Activated CD4-positive, CD25-positive, alpha-beta regulatory T cell treated with anti-CD3 and anti-CD28 coated beads, Interleukin-2, amount 50 U/mL, for 24 hours (primary cell): ENCODE data around the gene SPATA2L.

Source experiments
- ATAC-seq, 2 donors: fragments of 150-1000 bp; cut with Tn5 transposase; one replicate each; pipeline ENCODE4 v1.10.0; 2021; ENCODE audit warnings: mild to moderate bottlenecking in 1 of 2, moderate library complexity in 1 of 2

The SPATA2L gene, protein sequence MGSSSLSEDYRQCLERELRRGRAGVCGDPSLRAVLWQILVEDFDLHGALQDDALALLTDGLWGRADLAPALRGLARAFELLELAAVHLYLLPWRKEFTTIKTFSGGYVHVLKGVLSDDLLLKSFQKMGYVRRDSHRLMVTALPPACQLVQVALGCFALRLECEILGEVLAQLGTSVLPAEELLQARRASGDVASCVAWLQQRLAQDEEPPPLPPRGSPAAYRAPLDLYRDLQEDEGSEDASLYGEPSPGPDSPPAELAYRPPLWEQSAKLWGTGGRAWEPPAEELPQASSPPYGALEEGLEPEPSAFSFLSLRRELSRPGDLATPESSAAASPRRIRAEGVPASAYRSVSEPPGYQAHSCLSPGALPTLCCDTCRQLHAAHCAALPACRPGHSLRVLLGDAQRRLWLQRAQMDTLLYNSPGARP

DNA sequence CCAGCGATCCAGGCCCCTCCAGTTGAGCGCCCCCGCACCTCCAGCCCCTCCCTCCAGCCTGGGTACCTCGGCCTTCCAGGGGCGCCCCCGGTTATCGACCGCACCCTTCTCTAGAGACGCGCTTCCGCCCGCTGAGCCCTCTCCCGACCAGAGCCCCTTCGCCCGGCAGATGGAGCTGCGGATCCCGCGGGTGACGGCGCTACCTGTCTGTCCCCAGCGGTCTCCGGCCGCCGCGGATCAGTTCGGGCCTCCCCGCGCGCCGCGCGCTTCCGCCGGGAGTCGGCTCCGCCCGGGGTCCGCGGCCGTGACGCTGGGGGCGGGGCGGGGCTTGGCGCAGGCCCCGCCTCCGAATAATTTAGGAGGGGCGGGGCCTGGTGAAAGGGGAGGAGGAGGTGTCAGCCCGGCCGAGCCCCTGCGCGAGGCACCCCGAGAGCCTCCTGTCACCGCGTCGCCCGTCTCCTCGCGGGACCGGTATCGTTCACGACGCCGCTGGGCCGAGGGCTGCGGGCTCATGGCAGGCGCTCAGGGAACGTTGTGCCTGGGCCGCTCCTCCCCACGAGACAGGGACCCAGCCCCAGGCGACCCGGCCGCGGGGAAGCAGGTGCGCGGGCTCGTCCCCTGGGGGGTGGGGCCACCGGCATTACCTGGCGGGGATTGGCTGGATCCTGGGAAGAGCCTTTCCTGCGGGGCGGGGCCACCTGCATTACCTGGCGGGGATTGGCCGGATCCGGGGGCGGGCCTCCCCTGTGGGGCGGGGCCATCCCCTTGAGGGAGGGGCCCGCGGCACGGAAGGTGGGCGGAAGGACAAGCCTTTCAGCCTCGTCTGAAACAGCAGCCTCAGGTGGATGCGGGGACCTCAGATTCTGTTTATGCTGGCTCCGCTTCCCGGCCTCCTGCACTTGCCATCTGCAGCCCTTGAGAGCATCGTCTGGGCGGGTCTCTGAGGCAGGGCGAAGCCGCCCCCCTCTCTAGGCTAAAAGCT, at the start of gene SPATA2L:
TSS of gene SPATA2L (minus strand) at position 281 of the 982 bp plus-strand sequence. CDS start 473 bp downstream, outside the sequence.
- ATAC-seq = peak; percentile 76 to 78

DNA sequence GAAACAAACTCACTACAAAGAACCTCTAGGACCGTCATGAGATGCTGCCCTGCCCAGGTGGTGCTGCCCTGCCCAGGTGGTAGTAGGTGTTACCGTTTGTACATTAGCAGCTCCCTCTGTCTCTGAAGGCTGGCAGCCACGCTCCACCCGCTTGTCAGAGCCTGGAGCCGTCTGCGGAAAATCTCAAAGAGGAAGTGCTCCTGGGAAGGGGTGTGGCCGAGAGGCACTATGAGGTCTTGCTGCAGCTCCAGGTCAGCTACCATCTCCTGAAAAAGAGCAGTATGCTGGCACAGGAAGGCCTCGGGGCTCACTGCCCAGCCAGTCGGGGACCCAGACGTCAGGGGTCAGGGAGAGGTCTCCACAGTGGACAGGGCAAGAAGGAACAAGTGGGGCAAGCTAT, 48.1 kb upstream of the SPATA2L start:
- ATAC-seq = no peak

DNA sequence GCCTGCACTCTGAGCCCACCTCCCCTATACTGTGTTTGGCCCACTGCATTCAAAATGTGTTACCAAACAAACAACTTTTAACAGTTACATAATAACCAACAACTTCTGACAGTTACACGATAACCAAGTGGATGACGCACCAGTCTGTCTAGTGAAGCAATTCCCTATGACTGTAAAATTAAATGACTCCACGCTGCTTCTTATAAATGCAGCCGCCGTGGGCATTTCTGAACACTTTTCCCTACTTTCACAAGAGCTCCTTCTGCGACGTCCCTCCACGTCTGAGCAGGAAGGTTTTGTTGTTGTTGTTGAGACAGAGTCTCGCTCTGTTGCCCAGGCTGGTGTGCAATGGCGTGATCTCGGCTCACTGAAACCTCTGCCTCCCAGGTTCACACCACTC, 47.4 kb upstream of the SPATA2L start:
- ATAC-seq = no peak

DNA sequence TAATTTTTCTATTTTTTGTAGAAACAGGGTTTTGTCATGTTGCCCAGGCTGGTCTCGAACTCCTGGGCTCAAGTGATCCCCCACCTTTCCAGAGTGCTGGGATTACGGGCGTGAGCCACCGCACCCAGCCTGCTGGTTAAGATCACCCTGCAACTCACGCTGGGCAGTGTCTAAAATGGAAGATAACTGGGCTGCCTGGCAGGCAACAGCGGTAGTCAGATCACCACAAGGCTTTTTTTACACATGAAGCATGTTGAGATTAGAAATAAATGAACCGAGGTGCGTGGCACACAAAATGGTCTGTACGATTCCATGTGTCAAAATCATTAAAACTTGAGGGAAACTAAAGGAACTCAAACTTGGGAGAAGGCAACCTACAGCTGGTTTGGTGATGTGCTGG, 46.6 kb upstream of the SPATA2L start:
- no peak for ATAC-seq

DNA sequence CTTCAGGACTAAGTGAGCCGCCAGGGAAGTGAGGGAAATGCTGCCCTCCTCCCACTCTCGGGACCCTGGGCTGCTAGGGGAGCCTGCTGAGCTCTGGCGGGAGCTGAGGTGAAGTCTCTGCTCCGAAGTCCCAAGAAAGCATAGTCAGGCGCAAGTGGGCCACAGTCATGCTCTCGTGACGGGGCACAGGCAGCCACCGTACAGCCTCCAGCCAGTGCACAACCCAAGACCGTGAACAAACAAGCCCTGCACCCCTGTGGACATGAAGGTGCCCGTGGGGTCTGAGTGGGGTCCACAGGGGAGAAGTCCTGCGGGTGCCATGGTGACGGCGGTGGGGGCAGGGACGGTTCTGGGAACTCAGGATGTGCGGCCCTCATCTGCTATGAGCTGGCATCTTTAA, 44.5 kb upstream of the SPATA2L start:
- ATAC-seq = no peak

DNA sequence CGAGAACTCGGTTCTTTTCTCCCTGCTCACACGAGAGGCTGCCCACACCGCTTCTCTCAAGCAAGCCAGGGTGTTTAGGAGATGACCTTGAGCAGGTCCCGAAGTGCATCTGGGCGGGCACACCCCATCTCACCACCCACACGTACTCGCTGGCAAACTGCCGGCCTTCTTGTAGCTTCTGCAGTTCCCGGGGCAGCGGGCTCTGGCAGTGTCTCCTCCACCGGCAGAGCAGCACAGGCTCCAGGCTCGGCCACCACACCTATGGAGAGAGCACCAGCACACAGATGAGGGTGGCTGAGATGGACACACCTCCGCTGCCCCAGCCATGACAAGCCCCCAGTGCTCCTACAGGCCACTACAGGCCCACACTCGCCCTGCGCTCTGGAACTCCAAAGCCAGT, 43.3 kb upstream of the SPATA2L start:
- no peak for ATAC-seq

DNA sequence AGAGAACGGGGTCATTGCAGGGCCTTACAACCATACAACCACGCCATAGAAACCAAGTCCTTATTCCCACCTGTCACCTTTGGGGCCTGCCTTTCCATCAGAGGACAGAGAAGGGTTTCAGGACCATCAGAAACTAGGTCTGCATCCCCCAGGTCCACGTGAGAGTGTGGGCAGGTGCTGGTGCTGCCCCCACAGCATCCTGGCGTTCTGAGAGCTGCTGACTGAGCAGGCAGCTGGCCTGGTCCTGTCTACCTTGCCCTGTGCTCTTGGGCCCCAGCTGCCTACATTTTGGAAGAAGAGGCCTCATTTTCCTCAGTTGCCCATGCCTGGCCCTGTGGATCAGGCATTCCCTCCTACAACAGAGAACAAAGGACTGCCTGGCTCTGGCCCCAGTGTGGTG, 41.4 kb upstream of the SPATA2L start:
- ATAC-seq = no peak

DNA sequence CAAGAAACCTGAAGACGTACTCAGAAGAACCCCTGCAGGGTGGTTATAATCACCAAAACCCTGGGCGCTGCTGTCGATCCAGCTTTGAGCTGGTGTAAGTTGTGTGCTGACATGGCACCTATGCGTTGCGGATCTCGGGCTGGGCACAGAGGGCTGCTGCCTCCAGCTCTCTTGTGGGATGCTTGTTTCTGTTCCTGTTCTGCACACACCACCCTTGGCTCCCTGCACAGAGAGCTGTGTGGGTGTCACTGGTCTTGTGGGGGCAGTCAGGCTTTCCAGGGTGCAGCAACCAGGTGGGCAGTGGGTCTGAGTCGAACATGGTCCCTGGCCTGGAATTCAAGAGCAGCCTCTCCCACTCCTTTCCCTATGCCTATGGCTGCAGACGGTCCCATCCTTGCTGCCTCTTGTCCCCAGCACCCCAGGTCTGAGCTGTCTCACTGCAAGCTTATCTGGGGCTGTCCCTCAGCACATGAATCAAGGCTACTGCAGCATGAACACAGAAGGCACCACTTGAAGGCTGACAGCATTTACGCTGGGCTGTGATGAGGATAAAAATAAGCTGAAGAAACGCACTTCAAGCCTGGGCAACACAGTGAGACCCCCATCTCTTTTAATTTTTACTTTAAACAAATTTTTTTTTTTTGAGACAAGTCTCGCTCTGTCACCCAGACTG, 40.0 kb upstream of the SPATA2L start:
- ATAC-seq = peak; percentile 27 to 46

DNA sequence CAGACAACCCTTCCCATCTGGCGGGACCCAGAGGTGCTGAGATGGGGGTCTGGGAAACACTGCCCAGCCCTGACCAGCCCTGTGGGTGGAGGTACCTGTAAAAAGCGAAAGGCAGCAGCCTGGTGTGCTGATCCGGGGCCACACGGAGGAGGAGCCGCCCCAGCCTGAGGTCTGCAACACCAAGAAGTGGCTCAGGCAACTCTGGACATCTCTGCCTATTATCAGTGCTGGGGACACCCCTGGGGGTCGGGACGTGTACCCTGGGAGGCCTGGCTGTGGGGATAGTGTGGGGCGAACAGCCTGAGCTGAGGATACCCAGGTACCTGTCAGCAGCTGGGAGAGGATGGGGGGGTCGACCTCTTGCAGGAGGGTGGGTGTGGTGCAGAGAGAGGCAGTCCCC, 37.9 kb upstream of the SPATA2L start:
- no peak for ATAC-seq

DNA sequence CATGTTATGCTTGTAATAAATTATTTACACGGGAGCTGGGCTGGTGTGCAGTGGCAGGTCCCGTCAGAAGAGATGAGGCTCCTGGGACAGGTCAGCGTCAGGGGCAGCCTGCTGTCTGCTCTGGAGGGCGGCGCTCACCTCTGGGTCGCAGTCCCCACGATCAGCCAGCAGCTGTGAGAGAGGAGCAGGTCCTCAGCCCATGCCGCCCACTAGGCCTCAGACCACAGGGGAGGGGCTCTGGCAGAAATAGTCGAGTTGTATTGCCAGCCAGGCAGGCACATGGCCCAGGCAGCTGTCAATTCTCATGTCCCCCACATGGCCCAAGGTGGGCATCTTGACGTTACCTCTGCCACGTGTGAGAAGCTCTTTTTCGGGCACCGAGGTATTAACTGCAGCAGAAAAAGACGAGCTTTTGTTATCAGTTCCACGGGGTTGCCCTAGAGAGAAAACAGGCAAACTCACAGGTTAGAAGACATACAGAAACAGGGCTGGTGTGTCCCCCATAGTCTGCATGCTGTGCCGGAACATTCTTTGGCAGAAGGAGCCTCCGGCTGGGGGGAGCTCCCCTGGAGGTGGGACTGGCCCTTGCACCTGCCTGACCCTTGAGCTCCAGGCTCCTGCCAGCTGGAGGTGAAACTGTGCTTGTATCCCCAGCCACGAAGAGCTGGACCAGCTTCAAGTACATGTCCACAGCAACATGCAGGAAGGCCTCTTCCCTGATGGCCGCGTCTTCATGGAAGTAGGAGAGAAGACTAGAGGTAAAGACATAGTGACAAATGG, 37.2 kb upstream of the SPATA2L start:
- no peak for ATAC-seq

DNA sequence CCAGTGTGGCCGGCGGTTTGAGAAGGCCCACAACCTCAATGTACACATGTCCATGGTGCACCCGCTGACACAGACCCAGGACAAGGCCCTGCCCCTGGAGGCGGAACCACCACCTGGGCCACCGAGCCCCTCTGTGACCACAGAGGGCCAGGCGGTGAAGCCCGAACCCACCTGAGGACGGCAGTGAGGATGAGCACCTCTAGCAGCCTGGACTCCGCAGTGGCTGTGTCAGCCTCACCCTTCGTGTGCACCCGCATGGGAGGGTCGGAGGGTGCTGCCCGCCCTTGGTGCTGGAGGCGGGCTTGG, 36.5 kb upstream of the SPATA2L start:
- ATAC-seq = no peak

DNA sequence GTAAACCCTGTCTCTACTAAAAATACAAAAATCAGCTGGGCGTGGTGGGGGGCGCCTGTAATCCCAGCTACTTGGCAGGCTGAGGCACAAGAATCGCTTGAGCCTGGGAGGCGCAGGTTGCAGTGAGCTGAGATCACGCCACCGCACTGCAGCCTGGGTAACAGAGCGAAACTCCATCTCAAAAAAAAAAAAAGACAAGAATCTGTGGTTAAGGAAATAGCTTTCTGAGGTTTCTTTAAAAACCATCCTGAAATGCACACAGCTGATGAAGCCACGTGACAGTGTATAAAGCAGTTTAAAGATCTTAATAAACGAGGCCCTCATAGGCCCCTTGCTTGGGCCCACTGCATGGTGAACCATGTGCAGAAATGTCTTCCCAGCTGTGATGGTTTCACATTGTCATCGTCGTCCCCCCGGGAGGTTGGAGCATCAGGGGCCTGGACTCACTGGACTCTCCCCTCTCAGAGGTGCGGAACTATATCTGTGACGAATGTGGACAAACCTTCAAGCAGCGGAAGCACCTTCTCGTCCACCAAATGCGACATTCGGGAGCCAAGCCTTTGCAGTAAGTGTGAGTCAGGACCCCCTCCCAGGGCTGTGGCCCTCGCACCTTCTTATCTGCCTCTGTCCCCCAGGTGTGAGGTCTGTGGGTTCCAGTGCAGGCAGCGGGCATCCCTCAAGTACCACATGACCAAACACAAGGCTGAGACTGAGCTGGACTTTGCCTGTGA, 36.0 kb upstream of the SPATA2L start:
- peak; percentile 20 to 58 for ATAC-seq

DNA sequence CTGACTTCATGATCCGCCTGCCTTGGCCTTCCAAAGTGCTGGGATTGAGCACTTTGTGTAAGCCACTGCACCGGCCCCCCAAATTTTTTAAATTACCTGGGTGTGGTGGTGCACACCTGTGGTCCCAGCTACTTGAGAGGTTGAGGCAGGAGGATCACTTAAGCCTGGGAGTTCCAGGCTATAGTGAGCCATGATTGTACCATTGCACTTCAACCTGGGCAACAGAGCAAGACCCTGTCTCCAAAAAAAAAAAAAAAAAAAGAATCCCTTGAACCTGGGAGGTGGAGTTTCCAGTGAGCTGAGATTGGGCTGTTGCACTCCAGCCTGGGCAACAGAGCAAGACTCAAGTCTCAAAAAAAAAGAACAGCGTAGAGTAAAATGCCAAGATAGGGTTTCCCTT, 35.0 kb upstream of the SPATA2L start:
- no peak for ATAC-seq

DNA sequence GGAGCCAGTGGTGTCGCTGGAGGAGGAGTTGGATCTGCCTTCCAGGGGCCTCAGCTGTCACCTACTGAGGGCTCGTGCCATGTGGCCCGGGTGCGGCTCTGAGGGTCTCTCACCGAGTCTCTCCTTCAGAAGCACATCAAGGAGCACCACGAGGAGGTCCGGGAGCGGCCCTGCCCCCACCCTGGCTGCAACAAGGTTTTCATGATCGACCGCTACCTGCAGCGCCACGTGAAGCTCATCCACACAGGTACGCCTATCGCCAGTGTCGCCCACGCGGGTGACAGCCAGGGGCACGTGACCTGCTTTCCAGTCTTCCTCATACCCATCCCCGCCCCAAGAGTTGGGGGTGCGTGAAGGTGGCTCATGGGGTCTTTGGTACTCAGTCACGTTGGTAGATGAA, 32.3 kb upstream of the SPATA2L start:
- ATAC-seq = no peak

DNA sequence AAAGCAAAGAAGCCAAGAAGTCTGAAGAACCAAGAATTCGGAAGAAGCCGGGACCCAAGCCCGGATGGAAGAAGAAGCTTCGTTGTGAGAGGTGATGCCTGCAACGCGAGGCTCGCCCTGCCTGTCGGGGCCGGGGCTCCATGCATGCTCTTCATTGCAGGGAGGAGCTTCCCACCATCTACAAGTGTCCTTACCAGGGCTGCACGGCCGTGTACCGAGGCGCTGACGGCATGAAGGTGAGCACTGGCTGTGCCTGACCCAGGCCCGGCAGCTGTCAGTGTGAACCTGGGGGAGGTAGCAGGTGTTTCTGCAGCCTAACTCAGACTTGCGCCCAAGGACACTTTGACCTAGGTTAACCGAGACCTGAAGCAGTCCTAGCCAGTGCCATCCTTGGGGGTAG, 31.8 kb upstream of the SPATA2L start:
- ATAC-seq = no peak

DNA sequence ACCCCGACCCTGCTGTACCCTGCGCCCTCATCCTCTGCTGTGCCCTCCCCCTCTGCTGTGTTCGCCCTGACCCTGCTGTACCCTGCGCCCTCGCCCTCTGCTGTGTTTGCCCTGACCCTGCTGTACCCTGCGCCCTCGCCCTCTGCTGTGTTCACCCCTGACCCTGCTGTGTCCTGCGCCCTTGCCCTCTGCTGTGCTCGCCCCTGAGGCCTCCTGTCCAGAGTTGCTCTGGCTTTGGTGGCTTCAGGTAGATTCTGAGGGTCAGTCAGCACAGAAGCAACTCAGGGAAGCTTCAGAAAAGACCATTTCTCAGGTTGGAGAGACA, 31.4 kb upstream of the SPATA2L start:
- ATAC-seq = no peak

DNA sequence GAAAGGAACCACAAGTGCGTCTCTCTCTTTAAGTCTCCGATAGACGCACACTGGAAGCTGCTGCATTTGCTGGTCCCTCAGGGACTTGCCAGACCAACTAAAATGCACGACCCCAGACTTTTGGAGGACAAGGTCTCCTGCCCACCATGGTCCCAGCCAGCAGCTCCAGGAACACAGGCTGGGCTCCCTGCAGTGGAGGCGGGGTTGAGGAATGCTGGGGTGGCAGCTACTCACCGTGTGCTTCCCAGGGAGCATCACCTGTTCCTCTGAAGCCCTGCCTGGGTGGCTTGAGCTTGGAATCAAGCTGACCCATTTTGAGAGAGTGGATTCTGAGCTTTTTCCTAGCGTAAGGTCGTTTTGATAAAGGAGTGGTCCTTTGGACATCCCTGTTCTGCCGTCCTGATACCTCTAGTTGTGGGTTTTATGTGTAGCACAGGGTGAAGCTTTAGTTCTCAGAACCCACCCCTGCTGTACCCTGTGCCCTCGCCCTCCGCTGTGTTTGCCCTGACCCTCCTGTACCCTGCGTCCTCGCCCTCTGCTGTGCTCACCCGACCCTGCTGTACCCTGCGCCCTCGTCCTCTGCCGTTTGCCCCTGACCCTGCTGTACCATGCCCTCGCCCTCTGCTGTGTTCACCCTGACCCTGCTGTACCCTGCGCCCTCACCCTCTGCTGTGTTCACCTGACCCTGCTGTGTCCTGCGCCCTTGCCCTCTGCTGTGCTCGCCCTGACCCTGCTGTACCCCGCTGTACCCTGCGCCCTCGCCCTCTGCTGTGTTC, 30.8 kb upstream of the SPATA2L start:
- no peak for ATAC-seq

DNA sequence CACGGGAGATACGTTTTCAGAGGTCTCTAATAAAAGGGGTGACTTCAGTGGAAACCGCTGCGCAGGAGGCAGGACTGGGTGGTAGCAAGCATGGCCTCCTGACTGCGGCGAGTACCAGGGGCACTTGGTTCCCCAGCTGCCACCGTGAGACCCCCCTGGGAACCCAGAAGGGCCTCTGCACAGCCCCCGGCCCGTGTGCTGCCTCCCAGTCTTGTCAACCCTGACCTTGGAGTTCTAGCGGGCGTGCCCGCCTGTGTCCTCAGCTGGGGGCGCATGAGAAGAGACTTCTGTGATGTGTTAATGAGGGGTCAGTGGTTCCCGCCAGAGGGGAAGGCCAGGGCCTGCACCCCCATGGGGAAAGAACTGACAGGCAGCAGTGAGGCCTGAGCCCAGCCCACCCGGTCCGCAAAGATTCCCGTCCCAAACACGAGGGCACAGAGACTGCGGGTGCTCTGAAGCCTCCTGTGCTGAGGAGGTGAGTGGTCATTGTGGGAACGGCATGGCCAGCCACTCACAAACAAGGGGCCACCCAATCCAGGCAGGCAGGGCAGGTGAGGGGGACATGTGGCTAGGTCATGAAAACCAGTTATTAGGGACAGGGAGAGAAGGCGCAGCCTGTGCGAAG, 29.2 kb upstream of the SPATA2L start:
- ATAC-seq = no peak

DNA sequence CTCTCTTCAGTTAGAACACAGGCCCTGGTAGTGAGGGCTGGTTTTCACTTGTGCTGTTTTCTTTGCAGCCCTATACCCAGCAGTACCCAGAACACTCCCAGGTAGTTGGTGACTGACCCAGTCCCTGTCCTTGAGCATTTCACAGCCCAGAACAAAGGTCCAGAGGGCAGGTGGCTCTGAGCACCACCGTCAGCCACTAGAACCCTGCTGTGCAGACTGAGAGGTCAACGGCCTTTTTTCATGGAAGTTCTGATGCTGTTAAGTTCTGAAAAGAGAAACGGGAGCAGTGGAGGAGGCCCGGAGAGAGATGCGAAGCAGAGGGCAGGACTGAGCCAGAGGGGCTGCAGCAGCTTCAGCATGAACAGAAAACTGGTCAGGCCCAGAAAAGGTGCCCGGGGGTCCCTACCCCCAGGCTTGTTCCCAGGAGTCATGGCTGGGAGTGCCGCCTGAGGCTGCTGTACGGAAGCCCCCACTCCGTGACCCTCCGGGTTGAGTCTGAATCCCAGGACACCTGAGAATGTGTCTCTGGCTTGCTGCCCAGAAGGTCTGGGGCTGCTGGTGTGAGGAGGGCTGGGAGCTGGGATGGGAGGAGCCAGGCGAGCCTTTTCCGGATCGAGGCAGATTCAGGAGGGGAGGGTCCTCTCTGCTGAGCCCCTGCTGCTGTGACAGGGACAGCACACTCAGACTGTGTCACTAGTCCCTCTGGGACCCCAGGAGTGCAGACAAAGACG, 28.5 kb upstream of the SPATA2L start:
- no peak for ATAC-seq

DNA sequence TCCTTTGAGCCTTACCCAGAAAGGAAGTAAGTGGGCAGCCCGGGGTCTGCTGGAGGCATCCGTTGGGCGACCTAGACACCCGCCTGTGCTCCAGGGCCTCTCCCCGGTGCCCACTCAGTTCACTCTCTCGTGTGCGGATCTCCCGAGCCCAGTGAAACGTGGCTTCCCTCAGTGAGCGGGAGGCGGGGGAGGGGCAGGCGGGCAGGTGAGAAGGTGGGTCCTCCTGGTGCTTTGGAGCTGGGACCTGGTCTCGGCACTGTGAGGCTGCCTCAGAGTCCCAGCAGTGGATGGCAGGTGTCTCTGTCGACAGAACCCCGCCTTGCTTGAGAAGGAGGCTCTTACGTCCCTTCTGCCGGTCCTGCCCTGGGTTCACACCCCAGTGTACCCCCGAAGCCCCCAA, 27.8 kb upstream of the SPATA2L start:
- no peak for ATAC-seq
